Esophagus muscularis mucosa (tissue), 3 donors: Measurements from ENCODE around the gene CHPF2.

Experiments used
- POLR2AphosphoS5 ChIP-seq, 2 donors: sonication (generic); formaldehyde crosslinking; IDR thresholded peaks; one replicate each; pipeline ENCODE4 v1.6.1; 2017; ENCODE audit warnings: antibody characterized with exemption in 2 of 2
- TF ChIP-seq, protein P1 (sequence below), 3 experiments: fragments of 200-600 bp in 2 of 3; fragments of 450-650 bp in 1 of 3; sonication (generic) in 2 of 3; IDR thresholded peaks; one replicate each; pipeline ENCODE4 v1.5.1; 2017 to 2019; ENCODE audit warnings: antibody characterized with exemption in 3 of 3, mild to moderate bottlenecking in 2 of 3, moderate library complexity in 1 of 3

DNA sequence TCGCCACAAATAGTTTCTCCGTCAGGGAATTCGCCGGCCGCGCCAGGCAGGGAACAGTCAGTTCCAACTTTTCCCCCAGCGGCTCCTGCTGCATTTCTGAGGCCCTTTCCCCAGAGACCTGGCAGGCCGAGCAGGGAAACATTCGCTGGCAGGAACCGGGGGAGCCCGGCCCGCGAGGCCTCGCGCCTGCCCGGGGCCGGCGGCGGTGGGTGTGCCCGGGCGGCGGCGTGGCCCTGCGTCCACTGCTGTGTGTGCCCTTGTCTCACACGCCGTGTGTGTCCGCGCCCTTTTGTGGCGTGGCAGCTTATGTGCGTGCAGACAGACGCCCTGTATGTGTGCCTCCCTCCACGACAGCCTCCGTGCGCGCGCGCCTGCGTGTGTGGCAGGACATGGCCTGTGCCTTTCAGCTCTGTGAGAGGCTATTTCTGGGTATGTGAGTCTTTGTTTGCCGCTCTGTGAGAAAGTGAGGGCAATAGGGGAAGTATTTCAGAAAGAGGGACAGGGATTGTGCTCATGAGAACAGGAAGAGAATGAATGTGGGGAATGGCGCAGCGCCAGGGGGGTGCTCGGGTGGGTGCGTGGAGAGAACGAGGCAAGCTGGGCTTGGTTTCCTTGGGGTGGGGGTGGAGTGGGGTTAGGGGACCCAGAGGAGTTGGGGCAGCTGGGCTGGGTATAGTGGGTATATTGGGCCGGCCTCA, 16.9 kb downstream of the CHPF2 start:
- TF ChIP-seq, protein P1, sequence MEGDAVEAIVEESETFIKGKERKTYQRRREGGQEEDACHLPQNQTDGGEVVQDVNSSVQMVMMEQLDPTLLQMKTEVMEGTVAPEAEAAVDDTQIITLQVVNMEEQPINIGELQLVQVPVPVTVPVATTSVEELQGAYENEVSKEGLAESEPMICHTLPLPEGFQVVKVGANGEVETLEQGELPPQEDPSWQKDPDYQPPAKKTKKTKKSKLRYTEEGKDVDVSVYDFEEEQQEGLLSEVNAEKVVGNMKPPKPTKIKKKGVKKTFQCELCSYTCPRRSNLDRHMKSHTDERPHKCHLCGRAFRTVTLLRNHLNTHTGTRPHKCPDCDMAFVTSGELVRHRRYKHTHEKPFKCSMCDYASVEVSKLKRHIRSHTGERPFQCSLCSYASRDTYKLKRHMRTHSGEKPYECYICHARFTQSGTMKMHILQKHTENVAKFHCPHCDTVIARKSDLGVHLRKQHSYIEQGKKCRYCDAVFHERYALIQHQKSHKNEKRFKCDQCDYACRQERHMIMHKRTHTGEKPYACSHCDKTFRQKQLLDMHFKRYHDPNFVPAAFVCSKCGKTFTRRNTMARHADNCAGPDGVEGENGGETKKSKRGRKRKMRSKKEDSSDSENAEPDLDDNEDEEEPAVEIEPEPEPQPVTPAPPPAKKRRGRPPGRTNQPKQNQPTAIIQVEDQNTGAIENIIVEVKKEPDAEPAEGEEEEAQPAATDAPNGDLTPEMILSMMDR (IDR thresholded peaks at IDR 0.05): no peak
- peak; percentile 63 to 68 for TF ChIP-seq POLR2AphosphoS5 (IDR thresholded peaks at IDR 0.05)
